ENCODE data around the gene MBLAC1.

MBLAC1 gene

DNA sequence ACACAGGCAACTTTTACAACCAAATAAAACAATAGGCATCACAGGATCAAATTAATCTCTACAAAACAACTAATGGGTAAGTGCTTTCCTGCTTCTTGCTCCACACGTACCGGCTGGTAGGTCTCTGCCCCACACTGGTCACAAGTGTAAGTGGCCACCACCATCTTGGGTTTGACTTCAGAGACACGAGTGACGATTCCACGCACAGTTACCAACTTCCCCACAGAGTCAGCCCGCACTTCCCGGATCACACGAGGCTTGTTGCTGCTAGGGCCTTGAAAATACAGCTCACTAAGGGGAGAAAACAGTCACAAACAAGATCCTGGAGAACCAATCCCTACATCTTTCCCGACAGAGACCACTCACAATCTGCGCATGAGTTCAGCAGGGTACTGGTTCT, 27.9 kb upstream of the MBLAC1 start:
- no peak for DNase-seq

GRCh38 chr7:100099452-100099851, 27.3 kb upstream of the MBLAC1 start:
- no peak for DNase-seq

DNA sequence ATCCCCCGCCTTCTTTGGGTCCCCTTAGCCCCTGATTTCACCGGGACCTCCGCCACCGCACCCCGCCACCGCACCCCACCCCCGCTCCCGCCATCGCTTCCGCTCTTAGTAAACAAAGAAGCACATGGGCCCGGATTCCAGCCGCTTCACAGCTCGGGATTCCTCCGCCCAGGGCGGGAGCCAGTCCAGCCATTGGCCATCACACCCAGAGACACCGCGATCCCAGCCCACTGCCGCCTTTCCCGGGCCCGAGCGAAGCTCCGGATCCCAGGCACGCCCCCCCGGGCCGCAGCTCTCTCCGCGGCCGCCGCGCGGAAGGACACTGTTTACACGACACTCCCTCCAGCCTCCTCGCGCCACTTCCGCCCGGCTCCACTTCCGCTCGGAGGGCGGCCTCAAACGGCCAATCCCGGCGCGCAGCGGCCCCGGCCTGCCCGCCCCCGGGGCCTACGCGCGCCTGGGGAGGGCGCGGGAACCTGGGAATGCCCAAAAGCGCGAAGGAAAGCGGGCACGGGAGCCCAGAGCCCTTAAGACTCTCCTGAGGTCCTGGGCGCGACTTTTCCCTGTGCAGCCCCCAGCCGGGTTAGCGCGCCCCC, 26.2 kb upstream of the MBLAC1 start:
- peak; percentile 70 to 94 (median 86) for DNase-seq

- peak; percentile 84 to 99 (median 98) for DNase-seq
Measured at GRCh38 chr7:100101016-100101862, 25.5 kb upstream of the MBLAC1 start, which contains the start of the genes AP4M1 and MCM7. AP4M1 (plus strand) TSS chr7:100101643; CDS start chr7:100101715, 72 bp downstream. MCM7 (minus strand) TSS chr7:100101397; CDS start chr7:100101294, 103 bp downstream.

GRCh38 chr7:100102950-100103840, 23.6 kb upstream of the MBLAC1 start:
- no peak for DNase-seq

GRCh38 chr7:100105534-100105933, 21.2 kb upstream of the MBLAC1 start:
- no peak for DNase-seq

DNA sequence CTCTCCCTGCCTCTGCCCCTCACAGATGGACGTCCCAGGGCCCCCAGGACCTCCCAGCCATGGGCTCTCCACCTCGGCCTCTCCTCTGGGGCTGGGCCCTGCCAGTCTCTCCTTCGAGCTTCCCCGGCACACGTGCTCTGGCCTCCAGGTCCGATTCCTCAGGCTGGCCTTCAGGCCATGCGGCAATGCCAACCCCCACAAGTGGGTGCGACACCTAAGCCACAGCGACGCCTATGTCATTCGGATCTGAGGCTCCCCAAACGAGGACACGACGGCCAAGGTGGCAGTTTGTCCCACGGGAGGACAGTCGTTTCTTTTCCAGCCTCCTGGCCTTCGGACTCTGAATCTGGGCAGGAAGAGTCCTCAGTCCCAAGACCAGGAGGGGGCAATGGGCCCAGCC, 20.1 kb upstream of the MBLAC1 start:
- DNase-seq, result no peak

- DNase-seq, result peak in 4 of 14 donors; percentile 5 to 44 (median 12)
Measured at GRCh38 chr7:100107125-100107737, 19.5 kb upstream of the MBLAC1 start.

GRCh38 chr7:100107890-100108289, 18.9 kb upstream of the MBLAC1 start:
- peak in 1 of 14 donors; percentile 34 for DNase-seq

- no peak for DNase-seq
Measured at GRCh38 chr7:100109521-100110163, 17.1 kb upstream of the MBLAC1 start.

GRCh38 chr7:100111156-100111555, 15.6 kb upstream of the MBLAC1 start:
- no peak for DNase-seq

DNA sequence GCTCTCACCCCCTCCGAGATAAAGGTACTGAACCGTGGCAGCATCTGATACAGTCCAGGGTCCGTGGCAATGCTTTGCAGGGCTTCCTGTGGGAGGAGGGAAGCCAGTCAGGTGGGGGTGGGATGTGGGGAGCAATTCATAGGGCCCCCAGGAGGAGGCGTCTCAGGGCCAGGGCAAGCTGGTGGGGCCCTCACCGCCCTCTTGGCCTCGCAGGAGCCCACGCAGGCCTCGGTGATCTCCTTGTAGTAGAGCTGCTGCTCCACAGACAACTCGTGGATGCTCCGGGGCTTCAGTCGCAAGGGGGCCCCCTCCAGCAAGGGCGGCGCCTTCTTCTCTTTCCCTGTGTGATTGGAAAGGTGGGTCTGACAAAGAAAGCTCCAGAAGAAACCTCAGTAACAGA, 14.9 kb upstream of the MBLAC1 start:
- DNase-seq, result no peak

- no peak for DNase-seq
Measured at GRCh38 chr7:100115026-100115425, 11.7 kb upstream of the MBLAC1 start.

DNA sequence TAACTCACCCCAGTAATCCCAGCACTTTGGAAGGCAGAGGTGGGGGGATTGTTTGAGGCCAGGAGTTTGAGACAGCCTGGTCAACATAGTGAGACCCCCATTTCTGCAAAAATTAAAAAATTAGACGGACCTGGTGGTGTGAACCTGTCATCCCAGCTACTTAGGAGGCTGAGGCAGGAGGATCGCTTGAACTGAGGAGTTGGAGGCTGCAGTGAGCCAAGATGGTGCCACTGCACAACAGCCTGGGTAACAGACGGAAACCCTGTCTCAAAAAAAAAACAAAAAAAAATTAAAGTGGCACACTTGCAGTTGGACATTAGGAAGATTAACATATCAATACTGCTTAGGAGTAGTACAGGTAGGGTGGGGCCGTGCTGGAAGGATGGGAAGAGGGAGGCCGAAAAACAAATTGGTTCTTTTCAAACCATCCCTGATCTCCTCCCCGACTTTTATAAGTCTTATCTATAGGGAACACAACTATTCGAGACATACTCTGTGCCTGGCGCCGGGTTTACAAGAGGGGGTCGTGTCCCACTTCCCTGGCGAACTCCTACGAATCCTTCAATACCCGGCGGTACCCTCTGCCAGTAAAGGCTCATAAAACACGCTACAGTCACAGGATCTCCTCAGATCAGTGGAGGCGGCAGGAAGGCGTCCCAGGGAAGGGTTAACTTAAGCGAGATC, 8.2 kb upstream of the MBLAC1 start:
- DNase-seq, result no peak

DNA sequence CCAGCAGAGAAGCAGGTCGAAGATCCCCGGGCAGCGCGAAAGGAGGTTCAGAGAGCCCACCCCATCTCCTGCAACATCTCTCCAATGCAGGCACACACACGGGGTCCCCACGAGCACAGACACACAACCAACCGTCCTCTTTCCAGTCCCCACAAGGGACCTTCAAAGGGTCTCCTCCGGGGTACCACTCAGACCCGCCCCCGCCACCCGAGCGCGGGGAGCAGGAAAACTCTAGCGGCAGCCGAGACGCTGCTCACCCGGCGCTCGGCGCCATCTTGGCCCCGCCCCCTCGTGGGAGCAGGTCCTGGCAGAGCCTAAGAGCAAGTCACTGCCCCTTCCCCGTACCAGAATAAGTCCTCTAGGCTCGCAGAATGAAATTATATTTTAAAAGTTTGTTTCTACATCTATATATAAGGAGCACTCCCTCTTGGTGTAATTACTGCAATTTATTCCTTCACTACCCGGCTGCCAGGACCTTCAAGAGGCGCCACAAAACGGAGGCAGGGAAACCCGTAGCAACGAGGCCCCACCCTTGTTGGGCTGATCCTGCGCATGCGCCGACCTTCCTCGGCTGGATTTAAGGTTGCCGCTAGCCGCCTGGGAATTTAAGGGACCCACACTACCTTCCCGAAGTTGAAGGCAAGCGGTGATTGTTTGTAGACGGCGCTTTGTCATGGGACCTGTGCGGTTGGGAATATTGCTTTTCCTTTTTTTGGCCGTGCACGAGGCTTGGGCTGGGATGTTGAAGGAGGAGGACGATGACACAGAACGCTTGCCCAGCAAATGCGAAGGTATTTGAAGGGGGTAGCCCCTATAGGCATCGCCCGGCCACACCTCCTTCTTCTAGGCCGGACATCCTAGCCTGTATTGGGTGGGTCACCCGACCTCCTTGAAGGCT, 7.4 kb upstream of the MBLAC1 start, which contains the start of the genes CNPY4 and TAF6:
CNPY4 (plus strand) TSS at position 563 of the 898 bp plus-strand sequence; CDS start at position 674, 111 bp downstream.
TAF6 (minus strand) TSS at position 287 of the 898 bp plus-strand sequence. CDS start 5,149 bp downstream, outside the sequence.
- peak; percentile 64 to 94 (median 90) for DNase-seq

GRCh38 chr7:100119970-100120732, 6.6 kb upstream of the MBLAC1 start:
- DNase-seq, result peak in 13 of 14 donors; percentile 33 to 88 (median 83)

- DNase-seq, result no peak
Measured at GRCh38 chr7:100120733-100121036, 6.1 kb upstream of the MBLAC1 start.

GRCh38 chr7:100122067-100122466, 4.7 kb upstream of the MBLAC1 start:
- no peak for DNase-seq

GRCh38 chr7:100122568-100122967, 4.2 kb upstream of the MBLAC1 start:
- no peak for DNase-seq
